A673 (cell line): Measurements from ENCODE around the gene TEX26.

ENCODE experiments used
- CTCF ChIP-seq: fragments of 300-800, 200-600 bp; sonication (generic); conservative IDR thresholded peaks from 2 replicates; pipeline ENCODE4 v1.5.1; 2017; ENCODE audit warnings: low read depth, mild to moderate bottlenecking, antibody characterized with exemption, low read length, moderate library complexity, mixed read lengths
- EZH2 ChIP-seq: fragments of 200-600 bp; sonication (generic); IDR thresholded peaks from 2 replicates; pipeline ENCODE4 v1.6.1; 2017; ENCODE audit warnings: borderline replicate concordance, low read depth, mild to moderate bottlenecking, mixed read lengths, antibody characterized with exemption, low read length; ENCODE audit not compliant: poor library complexity, severe bottlenecking

GRCh38 chr13:30966101-30966500 is 33.6 kb downstream of the TEX26 start:
- TF ChIP-seq CTCF (no peak), EZH2 (no peak)
